Activated T-cell treated with anti-CD3 and anti-CD28 coated beads, Interleukin-2, amount 50 U/mL, for 48 hours (primary cell): ENCODE measurements around the gene SEMA3C.

Experiments used
- DNase-seq, 2 experiments: peaks; one replicate each; pipeline ENCODE4 v3.0.0-alpha.2; 2020

SEMA3C gene

GRCh38 chr7:80847027-80847426 is 71.8 kb downstream of the SEMA3C start:
- no peak for DNase-seq

GRCh38 chr7:80844916-80845315 is 73.9 kb downstream of the SEMA3C start:
- no peak for DNase-seq

GRCh38 chr7:80843018-80843677 is 75.7 kb downstream of the SEMA3C start:
- no peak for DNase-seq

- DNase-seq, result no peak
These were observed 76.6 kb downstream of the SEMA3C start for GRCh38 chr7:80842022-80842790.

GRCh38 chr7:80841423-80841955 is 77.4 kb downstream of the SEMA3C start:
- no peak for DNase-seq

- no peak for DNase-seq
These were observed 78.2 kb downstream of the SEMA3C start for GRCh38 chr7:80840681-80841080.

GRCh38 chr7:80839855-80840254 is 79.0 kb downstream of the SEMA3C start:
- DNase-seq, result no peak

- DNase-seq, result no peak
These were observed 80.2 kb downstream of the SEMA3C start for GRCh38 chr7:80838643-80839042.

GRCh38 chr7:80837345-80837744 is 81.5 kb downstream of the SEMA3C start:
- DNase-seq, result no peak

GRCh38 chr7:80835251-80835650 is 83.6 kb downstream of the SEMA3C start:
- DNase-seq, result no peak

- DNase-seq, result no peak
These were observed 85.3 kb downstream of the SEMA3C start for GRCh38 chr7:80833289-80834268.

GRCh38 chr7:80832006-80832405 is 86.8 kb downstream of the SEMA3C start:
- no peak for DNase-seq

- DNase-seq, result no peak
These were observed 88.1 kb downstream of the SEMA3C start for GRCh38 chr7:80830584-80831285.

GRCh38 chr7:80830010-80830409 is 88.8 kb downstream of the SEMA3C start:
- DNase-seq, result no peak

- no peak for DNase-seq
These were observed 89.3 kb downstream of the SEMA3C start for GRCh38 chr7:80829527-80829926.

GRCh38 chr7:80827239-80827633 is 91.6 kb downstream of the SEMA3C start:
- DNase-seq, result no peak

- DNase-seq, result no peak
These were observed 92.2 kb downstream of the SEMA3C start for GRCh38 chr7:80826520-80827238.

- DNase-seq, result no peak
These were observed 93.4 kb downstream of the SEMA3C start for GRCh38 chr7:80825499-80825898.

GRCh38 chr7:80824253-80824652 is 94.6 kb downstream of the SEMA3C start:
- DNase-seq, result no peak

GRCh38 chr7:80823057-80823456 is 95.8 kb downstream of the SEMA3C start:
- DNase-seq, result no peak

- no peak for DNase-seq
These were observed 97.0 kb downstream of the SEMA3C start for GRCh38 chr7:80821771-80822319.
